Measurements from ENCODE around the gene SP110. TPM values are rescaled to one million over a fixed set of nuclear protein-coding genes. Genes with fewer than 3 reads are reported as not detected.

Gene SP110
- total RNA-seq, 1 experiment from 2014 or later: 60.6 TPM

GRCh38 chr2:230220347-230220969, 674 bp upstream of the SP110 start:
- H3K4me2 ChIP-seq (ENCODE audit: low read depth, low read length, poor library complexity, severe bottlenecking): peak overlapping the region; percentile 82
- no peaks in the 10 kb centered on the region for H3K27me3 ChIP-seq (ENCODE audit: low read length)
- H3K9ac ChIP-seq (ENCODE audit: low read length): peak overlapping the region; percentile 77
- peak overlapping the region; percentile 59 for H3K27ac ChIP-seq (ENCODE audit: low read length)
- H3K4me3 ChIP-seq (ENCODE audit: low read length): peak overlapping the region; percentile 74
- peaks cover 56% of the 10 kb centered on the region for H3K4me1 ChIP-seq (ENCODE audit: low read length)
- H3K9me2 ChIP-seq (replicated peaks; ENCODE audit: insufficient read depth, low read length): no peaks in the 10 kb centered on the region
- H4K20me1 ChIP-seq (ENCODE audit: insufficient read depth, low read depth, low read length): no peaks in the 10 kb centered on the region
- 0 out of 2 replicates have a peak overlapping the region, but pooled peaks have one; percentile 25 for H2AFZ ChIP-seq (ENCODE audit: low read length)
- H3K9me3 ChIP-seq (ENCODE audit: low read length): no peaks in the 10 kb centered on the region
- H3K36me3 ChIP-seq (ENCODE audit: insufficient read depth, low read length): peaks cover 10% of the 10 kb centered on the region; the same call in 1 of the 2 replicates
- peak; percentile 48 for DNase-seq
- peaks cover 44% of the 10 kb centered on the region for H3K79me2 ChIP-seq (ENCODE audit: low read length)

DNA sequence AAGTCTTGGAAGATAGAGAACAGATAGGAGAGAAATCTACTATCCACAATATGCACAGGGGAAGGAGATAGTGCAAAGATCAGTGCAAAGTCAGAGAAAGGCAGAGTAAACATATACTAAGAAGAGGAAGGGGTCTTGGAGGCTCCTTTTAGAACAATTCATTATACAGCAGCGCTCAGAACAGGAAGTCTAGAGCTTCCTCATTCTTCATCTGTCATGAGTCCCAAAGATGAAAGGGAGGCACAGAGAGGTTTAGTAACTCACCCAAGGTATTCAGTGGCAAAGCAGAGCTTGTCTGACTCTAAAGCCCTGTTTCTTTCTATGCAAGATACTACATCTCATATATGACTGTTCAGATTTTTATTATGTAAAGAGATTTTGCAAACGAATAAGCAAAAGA, 1.4 kb downstream of the SP110 start:
- Histone ChIP-seq H3K9ac (ENCODE audit: low read length) (peak overlapping the region; percentile 32), H2AFZ (ENCODE audit: low read length) (no peak overlapping the region), H3K4me1 (ENCODE audit: low read length) (peaks cover 36% of the 10 kb centered on the region), H3K27me3 (ENCODE audit: low read length) (no peaks in the 10 kb centered on the region), H3K4me3 (ENCODE audit: low read length) (peak overlapping the region; percentile 74), H3K4me2 (ENCODE audit: low read depth, low read length, poor library complexity, severe bottlenecking) (peak overlapping the region; percentile 82), H3K79me2 (ENCODE audit: low read length) (peaks cover 50% of the 10 kb centered on the region), H3K9me2 (replicated peaks; ENCODE audit: insufficient read depth, low read length) (no peaks in the 10 kb centered on the region), H3K27ac (ENCODE audit: low read length) (peak overlapping the region; percentile 59), H3K9me3 (ENCODE audit: low read length) (no peaks in the 10 kb centered on the region), H3K36me3 (ENCODE audit: insufficient read depth, low read length) (peaks cover 25% of the 10 kb centered on the region; the same call in 1 of the 2 replicates), H4K20me1 (ENCODE audit: insufficient read depth, low read depth, low read length) (no peaks in the 10 kb centered on the region)
- peak; percentile 86 for DNase-seq

- Histone ChIP-seq H4K20me1 (ENCODE audit: insufficient read depth, low read depth, low read length) (no peaks in the 10 kb centered on the region), H3K9me2 (replicated peaks; ENCODE audit: insufficient read depth, low read length) (no peaks in the 10 kb centered on the region), H3K4me2 (ENCODE audit: low read depth, low read length, poor library complexity, severe bottlenecking) (peak overlapping the region; percentile 82), H3K27me3 (ENCODE audit: low read length) (no peaks in the 10 kb centered on the region), H3K4me1 (ENCODE audit: low read length) (peaks cover 34% of the 10 kb centered on the region), H2AFZ (ENCODE audit: low read length) (no peak overlapping the region), H3K79me2 (ENCODE audit: low read length) (peaks cover 50% of the 10 kb centered on the region), H3K36me3 (ENCODE audit: insufficient read depth, low read length) (peaks cover 33% of the 10 kb centered on the region; the same call in 1 of the 2 replicates), H3K9me3 (ENCODE audit: low read length) (no peaks in the 10 kb centered on the region), H3K9ac (ENCODE audit: low read length) (no peak overlapping the region), H3K27ac (ENCODE audit: low read length) (peak overlapping the region; percentile 59), H3K4me3 (ENCODE audit: low read length) (peak overlapping the region; percentile 74; the same call in 1 of the 2 replicates)
- peak; percentile 72 for DNase-seq
Measured at GRCh38 chr2:230217424-230217823, 2.4 kb downstream of the SP110 start.

DNA sequence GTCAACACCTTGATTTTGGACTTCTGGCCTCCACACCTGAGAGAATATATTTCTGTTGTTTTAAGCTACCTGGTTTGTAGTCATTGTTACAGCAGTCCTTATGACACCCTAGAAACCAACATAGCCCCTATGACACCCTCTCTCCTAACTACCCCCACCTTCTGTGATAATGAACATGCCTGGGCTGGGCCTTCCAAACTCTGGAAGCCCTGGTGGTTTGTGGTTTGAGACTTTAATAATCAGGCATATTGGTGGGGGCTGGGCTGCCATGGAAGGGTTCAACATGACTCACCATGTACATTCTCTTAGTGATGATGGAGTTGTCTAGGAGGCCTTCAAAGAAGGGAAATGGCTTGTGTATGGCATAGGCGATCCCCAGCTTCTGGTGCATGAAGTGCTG, 3.3 kb downstream of the SP110 start:
- H3K27ac ChIP-seq (ENCODE audit: low read length): no peak overlapping the region
- no peaks in the 10 kb centered on the region for H4K20me1 ChIP-seq (ENCODE audit: insufficient read depth, low read depth, low read length)
- H3K9ac ChIP-seq (ENCODE audit: low read length): no peak overlapping the region
- H3K27me3 ChIP-seq (ENCODE audit: low read length): no peaks in the 10 kb centered on the region
- peaks cover 43% of the 10 kb centered on the region; the same call in 1 of the 2 replicates for H3K36me3 ChIP-seq (ENCODE audit: insufficient read depth, low read length)
- no peaks in the 10 kb centered on the region for H3K9me2 ChIP-seq (replicated peaks; ENCODE audit: insufficient read depth, low read length)
- no peak for DNase-seq
- H2AFZ ChIP-seq (ENCODE audit: low read length): no peak overlapping the region
- no peaks in the 10 kb centered on the region for H3K9me3 ChIP-seq (ENCODE audit: low read length)
- H3K4me1 ChIP-seq (ENCODE audit: low read length): peaks cover 33% of the 10 kb centered on the region
- H3K4me2 ChIP-seq (ENCODE audit: low read depth, low read length, poor library complexity, severe bottlenecking): no peak overlapping the region
- no peak overlapping the region for H3K4me3 ChIP-seq (ENCODE audit: low read length)
- H3K79me2 ChIP-seq (ENCODE audit: low read length): peaks cover 50% of the 10 kb centered on the region

DNA sequence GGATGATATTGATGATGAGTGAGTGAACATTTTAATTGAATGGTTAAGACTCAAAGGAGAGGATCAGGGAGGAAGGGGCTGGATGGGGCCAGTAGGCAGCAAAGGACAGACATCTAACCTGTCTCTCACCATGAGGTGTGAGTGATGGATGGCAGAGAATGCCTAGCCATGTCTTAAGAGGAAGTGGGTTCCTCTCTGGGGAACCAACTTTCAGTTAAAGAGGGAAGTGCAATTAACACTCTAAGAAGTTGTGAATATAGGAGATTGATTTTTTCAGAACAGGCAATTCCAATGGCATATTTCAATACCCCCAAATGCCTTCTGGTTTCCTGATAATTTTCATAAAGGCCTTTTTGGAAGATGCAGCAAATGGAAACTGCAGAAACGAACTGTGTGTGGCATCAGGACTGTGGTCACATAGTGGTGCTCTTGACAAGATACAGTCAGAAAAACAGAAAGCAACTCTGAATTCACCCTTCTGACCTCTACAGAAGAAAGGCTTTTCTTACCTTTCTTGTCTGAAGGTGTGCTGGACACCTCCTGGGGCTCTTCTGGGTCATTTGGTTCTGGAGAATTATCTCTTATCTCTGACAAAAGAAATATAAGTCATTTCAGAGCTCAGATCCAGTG, 10.2 kb downstream of the SP110 start:
- H3K4me3 ChIP-seq (ENCODE audit: low read length): peak overlapping the region; percentile 42; the same call in 1 of the 2 replicates
- peak overlapping the region; percentile 86 for H3K27ac ChIP-seq (ENCODE audit: low read length)
- H3K4me1 ChIP-seq (ENCODE audit: low read length): peaks cover 72% of the 10 kb centered on the region
- peak; percentile 93 for DNase-seq
- no peak overlapping the region for H2AFZ ChIP-seq (ENCODE audit: low read length)
- no peaks in the 10 kb centered on the region for H3K9me3 ChIP-seq (ENCODE audit: low read length)
- peaks cover 4% of the 10 kb centered on the region for H3K79me2 ChIP-seq (ENCODE audit: low read length)
- peaks cover 82% of the 10 kb centered on the region for H3K36me3 ChIP-seq (ENCODE audit: insufficient read depth, low read length)
- H3K4me2 ChIP-seq (ENCODE audit: low read depth, low read length, poor library complexity, severe bottlenecking): peak overlapping the region; percentile 71
- H3K9ac ChIP-seq (ENCODE audit: low read length): peak overlapping the region; percentile 45
- H3K27me3 ChIP-seq (ENCODE audit: low read length): no peaks in the 10 kb centered on the region
- H3K9me2 ChIP-seq (replicated peaks; ENCODE audit: insufficient read depth, low read length): no peaks in the 10 kb centered on the region
- H4K20me1 ChIP-seq (ENCODE audit: insufficient read depth, low read depth, low read length): no peaks in the 10 kb centered on the region

DNA sequence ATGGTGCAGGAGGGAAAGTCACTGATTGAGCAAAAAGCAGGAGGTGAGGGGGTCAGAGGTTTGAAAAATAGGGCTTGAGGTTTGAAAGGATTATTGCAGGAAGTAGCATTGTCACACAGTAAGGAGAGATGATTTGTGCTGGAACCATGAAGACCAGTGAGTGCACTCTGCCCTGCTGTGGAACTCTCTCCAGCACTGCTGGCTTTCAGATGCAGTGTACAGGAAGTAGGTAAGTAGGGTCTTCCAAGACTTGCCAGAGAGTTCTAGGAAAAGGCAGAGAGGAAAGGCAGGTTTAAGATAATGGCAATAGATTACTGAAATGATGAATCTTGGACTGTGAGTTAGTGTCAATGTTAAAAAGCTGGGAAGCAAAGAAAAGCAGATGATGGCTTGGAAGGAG, 11.2 kb downstream of the SP110 start:
- peaks cover 73% of the 10 kb centered on the region for H3K36me3 ChIP-seq (ENCODE audit: insufficient read depth, low read length)
- H2AFZ ChIP-seq (ENCODE audit: low read length): no peak overlapping the region
- no peak overlapping the region for H3K9ac ChIP-seq (ENCODE audit: low read length)
- H3K9me3 ChIP-seq (ENCODE audit: low read length): no peaks in the 10 kb centered on the region
- H4K20me1 ChIP-seq (ENCODE audit: insufficient read depth, low read depth, low read length): no peaks in the 10 kb centered on the region
- no peaks in the 10 kb centered on the region for H3K27me3 ChIP-seq (ENCODE audit: low read length)
- H3K79me2 ChIP-seq (ENCODE audit: low read length): peaks cover 7% of the 10 kb centered on the region
- peak overlapping the region; percentile 71 for H3K4me2 ChIP-seq (ENCODE audit: low read depth, low read length, poor library complexity, severe bottlenecking)
- peaks cover 81% of the 10 kb centered on the region for H3K4me1 ChIP-seq (ENCODE audit: low read length)
- no peak overlapping the region for H3K4me3 ChIP-seq (ENCODE audit: low read length)
- peak overlapping the region; percentile 86 for H3K27ac ChIP-seq (ENCODE audit: low read length)
- no peak for DNase-seq
- no peaks in the 10 kb centered on the region for H3K9me2 ChIP-seq (replicated peaks; ENCODE audit: insufficient read depth, low read length)

GRCh38 chr2:230205721-230206120, 14.1 kb downstream of the SP110 start:
- H3K4me2 ChIP-seq (ENCODE audit: low read depth, low read length, poor library complexity, severe bottlenecking): peak overlapping the region; percentile 71
- H3K79me2 ChIP-seq (ENCODE audit: low read length): peaks cover 7% of the 10 kb centered on the region
- DNase-seq: no peak
- H3K4me1 ChIP-seq (ENCODE audit: low read length): peaks cover 83% of the 10 kb centered on the region
- no peak overlapping the region for H3K9ac ChIP-seq (ENCODE audit: low read length)
- no peaks in the 10 kb centered on the region for H3K9me2 ChIP-seq (replicated peaks; ENCODE audit: insufficient read depth, low read length)
- peaks cover 53% of the 10 kb centered on the region for H3K36me3 ChIP-seq (ENCODE audit: insufficient read depth, low read length)
- H3K9me3 ChIP-seq (ENCODE audit: low read length): no peaks in the 10 kb centered on the region
- H3K4me3 ChIP-seq (ENCODE audit: low read length): no peak overlapping the region
- no peaks in the 10 kb centered on the region for H3K27me3 ChIP-seq (ENCODE audit: low read length)
- peak overlapping the region; percentile 90 for H3K27ac ChIP-seq (ENCODE audit: low read length)
- H4K20me1 ChIP-seq (ENCODE audit: insufficient read depth, low read depth, low read length): no peaks in the 10 kb centered on the region
- H2AFZ ChIP-seq (ENCODE audit: low read length): no peak overlapping the region

DNA sequence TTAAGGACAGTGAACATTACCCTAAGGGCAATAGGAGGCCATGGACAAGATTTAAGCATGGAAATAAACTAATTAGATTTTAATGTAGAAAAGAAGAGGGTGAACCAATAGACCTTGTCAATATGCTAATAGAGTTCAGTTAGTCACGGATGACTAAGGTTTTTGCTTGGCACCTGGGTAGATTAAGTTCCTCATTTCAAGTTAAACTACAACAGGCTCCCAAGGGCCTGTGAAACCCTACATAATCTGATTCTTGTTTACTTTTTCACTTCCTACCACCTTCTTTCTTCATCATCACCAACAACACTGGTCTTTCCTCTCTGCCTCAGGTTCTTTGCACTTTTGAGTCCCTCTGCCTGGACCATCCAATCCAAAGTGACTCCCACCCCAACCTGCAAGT, 14.8 kb downstream of the SP110 start:
- Histone ChIP-seq H3K27me3 (ENCODE audit: low read length) (no peaks in the 10 kb centered on the region), H3K9me2 (replicated peaks; ENCODE audit: insufficient read depth, low read length) (no peaks in the 10 kb centered on the region), H4K20me1 (ENCODE audit: insufficient read depth, low read depth, low read length) (no peaks in the 10 kb centered on the region), H3K4me1 (ENCODE audit: low read length) (peaks cover 76% of the 10 kb centered on the region), H3K36me3 (ENCODE audit: insufficient read depth, low read length) (peaks cover 55% of the 10 kb centered on the region), H3K9ac (ENCODE audit: low read length) (peak overlapping the region; percentile 55), H3K9me3 (ENCODE audit: low read length) (no peaks in the 10 kb centered on the region), H3K4me3 (ENCODE audit: low read length) (peak overlapping the region; percentile 61), H3K79me2 (ENCODE audit: low read length) (peaks cover 7% of the 10 kb centered on the region), H3K4me2 (ENCODE audit: low read depth, low read length, poor library complexity, severe bottlenecking) (peak overlapping the region; percentile 71), H2AFZ (ENCODE audit: low read length) (no peak overlapping the region), H3K27ac (ENCODE audit: low read length) (peak overlapping the region; percentile 90)
- peak; percentile 89 for DNase-seq

Measured in Karpas-422 (cell line).